Right lobe of liver (tissue), 4 donors: Measurements from ENCODE around the gene WDR18.

Experiments used
- CTCF ChIP-seq, 4 donors: fragments of 200-600 bp in 3 of 4; fragments of 450-650 bp in 1 of 4; IDR thresholded peaks; one replicate each; pipeline versions ENCODE4 v1.5.1 to v1.8.0; 2016 to 2022; ENCODE audit warnings: antibody characterized with exemption in 4 of 4, mild to moderate bottlenecking in 2 of 4
- POLR2A ChIP-seq: fragments of 450-650 bp; IDR thresholded peaks from one replicate; pipeline ENCODE4 v1.6.1; 2017; ENCODE audit warnings: antibody characterized with exemption, mild to moderate bottlenecking
- donor health status: DM: no; HTN: no; CAD: no.
- donor health status: DM: no; HTN: no; CAD: no.
- donor health status: DM: no; HTN: yes; CAD: no.

DNA sequence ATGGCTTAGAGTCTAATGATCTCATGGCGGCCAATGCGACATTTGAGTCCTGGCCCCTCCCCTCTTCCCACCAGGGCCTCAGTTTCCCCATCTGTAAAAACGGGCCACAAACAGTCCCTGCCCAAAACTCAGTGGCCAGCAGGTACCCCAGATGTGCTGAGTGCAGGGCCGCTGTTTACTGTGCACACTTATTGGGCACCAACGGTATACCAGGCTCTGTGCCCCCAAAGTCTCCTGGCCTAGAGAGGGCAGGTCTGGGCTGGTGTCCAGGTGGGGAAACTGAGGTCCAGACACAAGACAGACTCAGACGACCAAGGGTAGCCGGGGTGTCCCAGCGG, 23.6 kb upstream of the WDR18 start:
- TF ChIP-seq CTCF (IDR thresholded peaks at IDR 0.05), result no peak
- no peak for TF ChIP-seq POLR2A
